DMS114 treated with DMSO at 0.1 percent for 48 hours (cell line): ENCODE measurements around the gene RASSF6.
"Not testable (repeated sequence)": the region's sequence is repeated elsewhere in the genome, so short reads cannot be mapped to it uniquely, and the experiment has no call there.

Source experiments
- DNase-seq: peaks from one replicate; lab custom pipeline; 2025; ENCODE audit not compliant: unreplicated experiment; lab: John Stamatoyannopoulos, UW

Gene RASSF6

DNA sequence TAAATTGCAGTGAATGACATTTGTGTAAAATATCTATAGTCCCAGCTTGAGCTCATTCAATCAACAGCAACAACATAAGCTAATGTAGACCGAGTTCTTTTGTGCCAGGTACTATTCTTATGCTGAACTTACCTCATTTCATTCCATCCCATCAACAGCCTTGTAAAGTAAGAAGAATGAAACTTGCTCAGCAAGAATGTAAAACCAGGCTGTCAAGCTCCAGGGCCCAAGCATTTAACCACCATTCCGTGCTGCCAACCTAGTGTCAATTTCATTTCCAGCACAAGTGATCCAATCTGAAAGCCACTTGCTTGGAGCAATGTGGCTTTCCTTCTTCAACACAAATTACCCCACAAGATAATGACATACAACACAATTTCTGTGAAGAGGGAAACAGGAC is 36.6 kb downstream of the RASSF6 start:
- no peak for DNase-seq

- no peak for DNase-seq
These were observed 42.9 kb downstream of the RASSF6 start for GRCh38 chr4:73577371-73577770.

DNA sequence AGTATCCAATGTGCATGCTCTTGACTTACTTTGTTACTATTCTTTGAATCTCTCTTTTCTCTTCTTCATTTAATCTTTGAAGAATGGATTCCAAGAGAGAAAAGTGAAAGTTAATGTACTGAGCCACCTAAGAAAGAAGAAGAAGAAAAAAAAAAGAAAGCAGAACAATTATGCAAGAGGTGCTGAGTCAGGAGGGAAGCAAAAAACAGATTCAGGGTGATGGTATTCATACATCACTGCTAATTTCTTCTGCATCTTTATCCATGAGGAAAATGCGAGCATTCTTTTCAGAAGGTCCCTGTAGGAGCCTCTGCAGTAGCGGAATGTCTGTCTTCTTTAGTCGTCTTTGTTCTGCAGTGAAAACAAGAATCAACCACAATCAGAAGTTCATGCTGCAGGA is 43.9 kb downstream of the RASSF6 start:
- DNase-seq: no peak

GRCh38 chr4:73575660-73576059 is 44.6 kb downstream of the RASSF6 start:
- DNase-seq: no peak

DNA sequence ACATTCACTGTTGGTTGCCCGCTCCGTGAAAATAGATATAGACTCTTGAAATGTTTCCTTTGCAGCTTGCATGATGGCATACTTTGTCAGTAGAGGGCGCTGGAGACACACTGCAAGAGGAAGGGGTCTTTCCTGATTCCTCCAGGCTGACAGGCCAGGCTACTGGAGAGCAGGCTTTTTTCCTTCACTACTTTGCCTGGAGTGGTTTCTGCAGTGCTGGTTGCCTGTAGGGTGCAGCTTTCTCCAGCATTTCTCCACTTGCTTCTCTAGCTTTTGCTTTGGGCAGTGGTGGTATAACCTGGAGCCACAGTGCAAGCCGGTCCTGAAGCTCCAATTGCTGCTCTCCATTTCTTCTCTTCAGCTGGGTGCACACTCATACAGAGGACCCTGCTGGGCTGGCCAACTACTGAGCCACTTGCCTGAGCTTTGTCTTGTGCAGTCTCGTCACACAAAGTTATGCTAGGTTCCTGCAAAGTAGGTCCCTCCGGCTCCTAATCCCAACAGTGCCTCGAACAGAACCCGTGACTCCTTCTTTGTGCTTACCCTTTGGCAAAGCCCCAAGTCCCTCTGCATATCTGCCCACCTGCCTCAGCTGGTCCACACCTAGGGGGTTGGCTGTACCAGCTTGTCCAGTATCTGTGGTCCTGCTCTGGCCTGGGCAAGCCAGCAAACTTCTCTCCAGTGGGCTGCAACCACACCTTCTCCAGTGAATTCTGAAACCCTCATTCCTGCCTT is 46.3 kb downstream of the RASSF6 start:
- DNase-seq: no peak

- not testable (repeated sequence) for DNase-seq
These were observed 69.4 kb downstream of the RASSF6 start for GRCh38 chr4:73550865-73551264.

- no peak for DNase-seq
These were observed 75.6 kb downstream of the RASSF6 start for GRCh38 chr4:73544620-73545019.

- DNase-seq: no peak
These were observed 79.0 kb downstream of the RASSF6 start for GRCh38 chr4:73541251-73541650.

GRCh38 chr4:73540826-73541225 is 79.4 kb downstream of the RASSF6 start:
- DNase-seq: no peak

DNA sequence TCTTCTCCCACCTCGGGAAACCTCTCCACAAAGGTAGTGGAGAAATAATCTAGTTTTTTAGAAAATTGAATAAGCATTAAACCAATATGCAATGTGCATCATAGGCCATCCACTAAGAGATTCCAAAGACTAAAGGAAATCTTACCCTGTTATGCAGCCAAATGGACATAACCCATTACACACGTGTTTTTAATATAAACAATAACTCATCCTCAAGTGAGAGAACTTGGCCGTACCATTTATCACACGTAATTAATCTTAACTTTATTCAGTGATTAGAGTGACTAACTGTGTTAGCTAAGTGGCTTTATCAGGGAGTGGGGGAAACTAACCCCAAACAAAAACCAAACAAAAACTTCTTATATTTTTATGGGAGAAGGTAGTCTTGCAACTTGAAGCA is 80.8 kb downstream of the RASSF6 start:
- DNase-seq: no peak

DNA sequence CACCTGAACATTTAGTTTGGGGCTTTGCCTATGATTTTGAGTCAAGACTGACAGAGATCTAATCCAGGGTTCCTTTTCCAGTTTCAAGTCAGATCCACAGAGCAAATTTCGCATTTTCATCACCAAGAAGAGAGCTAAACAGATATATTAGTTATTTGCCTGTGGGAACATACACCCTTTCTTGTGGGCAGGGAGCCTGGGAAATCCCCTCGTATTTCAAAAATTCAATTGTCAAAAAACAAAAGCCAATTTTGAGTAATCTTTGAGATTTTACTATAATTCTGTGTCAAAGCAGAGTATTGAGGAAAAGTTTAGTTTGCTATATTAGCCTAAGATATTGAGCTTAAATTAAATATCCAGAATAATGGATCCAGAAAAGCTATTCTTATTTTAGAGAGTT is 82.1 kb downstream of the RASSF6 start:
- DNase-seq: no peak

DNA sequence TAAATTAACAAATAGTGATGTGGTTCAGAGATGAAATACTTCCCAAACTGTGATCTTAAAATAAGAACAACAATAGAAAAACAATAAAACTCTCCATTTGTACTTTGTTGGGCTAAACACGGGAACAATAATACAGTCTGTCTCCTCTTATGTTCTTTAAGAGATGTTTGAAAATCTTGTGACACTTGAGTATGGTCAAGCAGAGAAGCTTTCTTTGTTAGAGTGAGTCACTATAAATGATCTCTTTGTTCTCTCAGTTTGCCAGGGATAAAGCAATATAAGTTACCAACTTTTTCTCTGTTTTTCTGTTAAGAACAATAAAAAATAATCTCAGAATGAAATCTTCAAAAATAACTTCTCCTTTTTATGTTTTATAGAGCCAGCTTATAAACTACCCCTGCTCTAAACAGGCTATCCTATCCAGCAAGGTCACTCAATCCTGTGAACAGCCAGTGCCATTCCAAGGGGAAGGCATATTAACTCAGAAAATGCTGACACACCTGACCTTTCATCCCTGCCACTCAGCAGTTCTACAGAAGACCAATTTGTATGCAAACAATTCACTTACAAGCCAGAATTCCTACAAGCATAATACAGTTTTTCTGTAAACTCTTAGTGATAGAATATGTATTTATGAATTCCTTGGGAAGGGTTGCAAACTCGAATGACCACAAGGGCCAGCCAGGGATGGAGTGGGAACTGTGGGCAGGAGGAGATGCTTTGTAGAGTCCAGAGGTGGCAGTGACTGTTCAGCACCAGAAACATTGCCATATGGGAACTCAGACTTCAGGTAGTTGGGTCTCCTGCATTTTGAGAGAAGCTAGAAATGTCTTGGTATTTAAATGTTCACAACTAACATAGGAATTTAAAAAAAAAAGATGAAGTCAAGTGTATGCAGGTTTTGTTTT is 86.5 kb downstream of the RASSF6 start:
- DNase-seq: no peak

GRCh38 chr4:73528171-73528570 is 92.1 kb downstream of the RASSF6 start:
- DNase-seq: no peak

DNA sequence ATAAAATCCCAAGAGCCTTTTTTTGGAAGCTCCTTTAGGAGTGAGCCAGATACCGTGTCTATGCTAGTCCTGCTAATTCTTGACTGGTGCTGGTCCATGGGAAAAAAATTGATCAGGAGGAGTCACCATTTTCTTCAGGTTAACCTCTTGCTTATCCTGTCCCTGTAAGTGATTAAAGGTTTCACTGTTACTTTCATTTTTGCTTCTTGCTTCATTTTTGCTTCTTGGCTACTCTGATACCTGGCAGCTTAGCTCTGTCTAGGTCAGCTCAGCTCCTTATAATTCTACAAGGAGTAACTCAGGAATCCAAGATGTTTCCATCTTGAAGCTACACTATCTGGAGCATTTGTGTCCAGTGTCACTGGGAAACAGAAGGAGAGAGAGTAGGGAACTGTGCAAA is 93.0 kb downstream of the RASSF6 start:
- DNase-seq: no peak

DNA sequence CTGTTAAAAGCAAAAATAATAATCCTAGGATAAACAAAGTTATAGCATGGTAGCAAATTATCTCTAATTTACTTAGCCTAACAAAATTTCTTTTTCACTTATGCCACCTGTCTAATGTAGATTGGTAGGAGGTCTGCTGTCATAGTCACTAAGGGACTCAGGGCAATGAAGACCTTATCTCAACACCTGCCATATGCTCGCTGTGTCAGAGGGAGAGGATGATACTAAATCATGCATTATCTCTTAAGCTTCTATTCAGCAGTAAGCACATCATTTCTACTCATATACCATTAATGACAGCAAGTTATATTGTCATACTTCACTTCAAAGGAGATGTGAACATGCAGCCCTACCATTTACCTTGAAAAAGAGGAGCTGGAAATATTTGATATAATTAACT is 94.6 kb downstream of the RASSF6 start:
- DNase-seq: no peak

DNA sequence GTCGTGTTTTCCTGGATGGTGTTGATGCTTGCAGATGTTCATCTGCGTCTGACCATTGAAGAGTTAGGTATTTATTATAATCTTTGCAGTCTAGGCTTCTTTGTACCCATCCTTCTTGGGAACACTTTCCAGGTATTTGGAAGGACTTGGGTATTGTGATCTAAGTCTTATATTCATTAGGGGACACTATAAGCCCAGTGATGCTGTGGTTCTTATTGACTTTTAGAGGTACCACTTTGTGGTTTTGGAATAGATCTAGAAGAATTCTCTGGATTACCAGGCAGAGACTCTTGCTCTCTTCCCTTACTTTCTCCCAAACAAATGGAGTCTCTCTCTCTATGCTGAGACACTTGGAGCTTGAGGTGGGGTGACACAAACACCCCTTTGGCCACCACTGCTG is 97.1 kb downstream of the RASSF6 start:
- DNase-seq: no peak
